T-cell (primary cell): ENCODE data around the gene DGKD. TPM values are rescaled to one million over a fixed set of nuclear protein-coding genes. Genes with fewer than 3 reads are reported as not detected.

Experiments
- ATAC-seq, 4 experiments: fragments of 200-7000 bp in 3 of 4; fragments of 150-1000 bp in 1 of 4; cut with Tn5 transposase; replicated peaks in 1 of 4; 1 replicate in 3 of 4; 2 replicates in 1 of 4; pipeline ENCODE4 v1.10.0; 2021; ENCODE audit warnings: moderate library complexity in 3 of 4, mild to moderate bottlenecking in 2 of 4, moderate number of reproducible peaks in 1 of 4
- CTCF ChIA-PET, 2 donors: fragments of 300-600 bp; sonication (Branson Sonifier 250); formaldehyde crosslinking; loops; one replicate each; lab custom pipeline; 2022; ENCODE audit warnings: antibody characterized with exemption in 2 of 2; lab: Charles Lee
- POLR2A ChIA-PET, 2 donors: fragments of 300-600 bp; sonication (Branson Sonifier 250); formaldehyde crosslinking; loops; one replicate each; lab custom pipeline; 2022; ENCODE audit warnings: antibody characterized with exemption in 2 of 2; lab: Charles Lee
- DNase-seq, 35 experiments: peaks; one replicate each; pipeline versions ENCODE4 v3.0.0 to v3.0.0-alpha.2; 2013 to 2023
- H3K27ac ChIP-seq: one replicate; pipeline ENCODE4 v1.5.1; 2013; ENCODE audit warnings: low read length
- H3K27me3 ChIP-seq, 2 experiments: replicated peaks in 1 of 2; 1 replicate in 1 of 2; 2 replicates in 1 of 2; pipeline versions ENCODE4 v1.6.1 to v1.7.0; 2013; ENCODE audit warnings: low read length in 1 of 2, mixed read lengths in 1 of 2; ENCODE audit not compliant: control insufficient read depth in 2 of 2, insufficient read depth in 2 of 2; ENCODE audit errors: extremely low read depth in 1 of 2
- H3K36me3 ChIP-seq, 2 donors: 1 replicate in 1 of 2; 2 replicates in 1 of 2; pipeline versions ENCODE4 v1.6.1 to v1.7.0; 2013; ENCODE audit warnings: low read length in 1 of 2; ENCODE audit not compliant: control insufficient read depth in 2 of 2, insufficient read depth in 1 of 2; ENCODE audit errors: extremely low read depth in 1 of 2
- H3K4me1 ChIP-seq, 2 experiments: 1 replicate in 1 of 2; 2 replicates in 1 of 2; pipeline versions ENCODE4 v1.6.1 to v1.7.0; 2013; ENCODE audit warnings: low read length in 2 of 2, mixed read lengths in 1 of 2; ENCODE audit not compliant: insufficient read depth in 2 of 2, control insufficient read depth in 1 of 2; ENCODE audit errors: extremely low read depth in 1 of 2
- H3K4me3 ChIP-seq, 2 donors: 1 replicate in 1 of 2; 2 replicates in 1 of 2; pipeline versions ENCODE4 v1.5.1 to v1.7.0; 2013; ENCODE audit warnings: mild to moderate bottlenecking in 2 of 2, low read length in 1 of 2, moderate library complexity in 1 of 2; ENCODE audit not compliant: control insufficient read depth in 1 of 2; ENCODE audit errors: extremely low read depth in 1 of 2
- H3K9me3 ChIP-seq: 2 replicates; pipeline ENCODE4 v1.7.0; 2013
- H3K27ac Mint-ChIP-seq, 2 donors: one replicate each; pipeline ENCODE4 v1.8.0; 2020 to 2021; ENCODE audit warnings: mild to moderate bottlenecking in 2 of 2, mixed read lengths in 2 of 2
- H3K27me3 Mint-ChIP-seq, 2 donors: one replicate each; pipeline ENCODE4 v1.8.0; 2021 to 2022; ENCODE audit warnings: mixed read lengths in 2 of 2
- H3K36me3 Mint-ChIP-seq: one replicate; pipeline ENCODE4 v1.8.0; 2021; ENCODE audit warnings: mixed read lengths
- H3K4me1 Mint-ChIP-seq, 3 donors: one replicate each; pipeline ENCODE4 v1.8.0; 2020 to 2022; ENCODE audit warnings: mixed read lengths in 3 of 3, mild to moderate bottlenecking in 1 of 3
- H3K4me3 Mint-ChIP-seq, 3 donors: one replicate each; pipeline ENCODE4 v1.8.0; 2020 to 2022; ENCODE audit warnings: mild to moderate bottlenecking in 3 of 3, mixed read lengths in 3 of 3, moderate library complexity in 3 of 3
- H3K9me3 Mint-ChIP-seq, 3 donors: one replicate each; pipeline ENCODE4 v1.8.0; 2020 to 2022; ENCODE audit warnings: mixed read lengths in 3 of 3
- WGBS: methylation state at CpG from one replicate; pipeline ENCODE4 v1.1.5; 2013; ENCODE audit warnings: missing lambda C conversion rate; ENCODE audit not compliant: insufficient coverage; 5-methylcytosine and 5-hydroxymethylcytosine counted together
- total RNA-seq, 35 experiments: library from RNA in 6 of 35; stranded (reverse) in 6 of 35; fragments of 120-200 nt in 1 of 35; gene quantifications; one replicate each; pipeline versions ENCODE4 v1.2.1 to v1.2.4 and lab custom pipeline; 2013 to 2026

Gene DGKD
- total RNA-seq, 5 donors from 2014 or later (not counting 1 experiment from before 2014, with no cell fraction given) = 143 to 254 (median 163) TPM

DNA sequence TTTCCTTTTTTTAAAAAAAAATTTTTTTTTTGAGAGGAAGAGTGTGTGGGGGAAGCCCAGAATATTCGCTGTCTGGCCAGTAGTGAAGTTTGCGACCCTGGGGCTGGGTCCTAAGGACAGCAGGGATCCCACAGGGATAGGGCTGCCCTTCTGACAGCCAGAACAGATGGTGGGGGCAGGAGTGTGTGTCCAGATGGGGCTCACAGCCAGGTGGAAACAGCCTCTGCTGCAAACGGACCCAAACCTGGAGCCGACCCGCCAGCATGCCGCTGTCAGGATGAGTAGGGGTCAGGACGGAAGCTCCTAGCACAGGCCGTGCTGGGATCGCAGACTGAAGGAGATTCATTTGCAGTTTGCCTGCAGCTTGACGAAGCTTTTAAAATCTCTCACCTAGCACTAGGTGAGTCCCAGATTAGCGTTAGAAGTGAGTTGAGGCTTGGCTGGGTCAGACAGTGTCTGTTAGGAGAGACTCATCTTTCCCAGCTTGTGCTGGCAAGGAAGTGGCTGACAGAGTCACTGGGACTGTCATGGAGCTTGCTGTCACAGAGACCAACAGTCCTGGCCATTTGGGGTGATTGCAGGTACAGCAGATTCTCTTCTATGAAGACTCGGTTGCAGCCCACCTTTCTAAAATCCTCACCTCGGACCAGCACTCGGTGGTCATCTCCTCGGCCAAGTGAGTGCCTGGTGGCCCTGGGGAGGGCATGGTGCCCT lies 93.4 kb downstream of the DGKD start:
- peaks cover 0 to 13% of the 10 kb centered on the region in 2 experiments for H3K4me1 ChIP-seq
- WGBS = 99% methylated on average over 13 of the region's 15 CpGs
- no peaks in the 10 kb centered on the region for H3K27me3 ChIP-seq
- H3K36me3 ChIP-seq = peaks cover 21 to 91% of the 10 kb centered on the region in 2 donors
- H3K4me3 ChIP-seq = no peak overlapping the region
- POLR2A ChIA-PET = no interaction called here
- CTCF ChIA-PET = interaction anchor here (0.6 to 8.2 kb wide), 2 partner anchors 18 to 43 kb away, joined by 3 to 158 read pairs; no protein-coding TSS in a partner anchor
- Mint-ChIP-seq H3K4me1 (peaks cover 13 to 30% (median 15%) of the 10 kb centered on the region in 3 donors), H3K27me3 (no peaks in the 10 kb centered on the region), H3K9me3 (no peaks in the 10 kb centered on the region), H3K36me3 (peaks cover 48% of the 10 kb centered on the region), H3K27ac (no peak overlapping the region), H3K4me3 (no peak overlapping the region)
- H3K27ac ChIP-seq = no peak overlapping the region
- no peaks in the 10 kb centered on the region for H3K9me3 ChIP-seq
- ATAC-seq (no peak), DNase-seq (no peak)

DNA sequence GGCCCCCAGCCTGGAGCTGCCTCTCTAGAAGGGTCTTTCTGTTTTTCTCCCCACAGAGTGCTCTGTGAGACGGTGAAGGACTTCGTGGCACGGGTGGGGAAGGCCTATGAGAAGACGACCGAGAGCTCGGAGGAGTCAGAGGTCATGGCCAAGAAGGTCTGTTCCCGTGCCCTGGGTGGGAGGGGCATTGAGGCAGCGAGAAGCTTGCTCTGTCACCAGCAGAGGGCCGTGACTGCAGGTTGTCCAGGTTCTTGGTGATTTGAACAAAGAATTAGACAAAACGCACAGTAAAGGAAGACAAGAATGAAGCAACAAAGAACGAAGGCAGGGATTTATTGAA lies 93.9 kb downstream of the DGKD start:
- Histone ChIP-seq H3K27ac (no peak overlapping the region), H3K4me3 (no peak overlapping the region), H3K36me3 (peaks cover 26 to 93% of the 10 kb centered on the region in 2 donors), H3K9me3 (no peaks in the 10 kb centered on the region), H3K4me1 (peaks cover 0 to 9% of the 10 kb centered on the region in 2 experiments), H3K27me3 (no peaks in the 10 kb centered on the region)
- ATAC-seq (no peak), DNase-seq (no peak)
- ChIA-PET CTCF (interaction anchor here (0.6 to 8.2 kb wide), 2 partner anchors 19 to 44 kb away, joined by 3 to 158 read pairs; no protein-coding TSS in a partner anchor), POLR2A (no interaction called here)
- Mint-ChIP-seq H3K9me3 (no peaks in the 10 kb centered on the region), H3K27me3 (no peaks in the 10 kb centered on the region), H3K4me1 (peaks cover 9 to 26% (median 10%) of the 10 kb centered on the region in 3 donors), H3K27ac (no peak overlapping the region), H3K36me3 (peaks cover 48% of the 10 kb centered on the region), H3K4me3 (no peak overlapping the region)
- WGBS = 90% methylated on average over 9 of the region's 11 CpGs

DNA sequence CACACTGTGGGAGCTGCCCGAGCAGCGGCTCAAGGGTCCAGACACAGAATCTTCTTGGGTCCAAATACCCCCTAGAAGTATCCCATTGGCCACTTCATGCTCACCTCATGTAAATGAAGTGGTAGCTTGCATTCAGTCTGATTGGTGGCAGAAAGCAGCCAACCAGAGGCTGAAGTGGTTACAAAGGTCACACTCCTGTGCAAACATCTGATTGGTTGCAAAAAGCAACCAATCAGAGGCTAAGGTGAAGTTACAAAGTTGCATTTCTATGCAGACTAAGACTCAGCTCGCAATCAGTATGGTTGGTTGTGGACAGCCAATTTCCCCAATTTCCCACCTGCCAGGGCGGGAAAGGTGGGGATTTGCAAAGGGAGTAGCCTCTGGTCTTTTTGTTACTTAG lies 94.3 kb downstream of the DGKD start:
- ATAC-seq (no peak), DNase-seq (no peak)
- ChIA-PET CTCF (interaction anchor here (0.6 to 8.2 kb wide), 3 partner anchors 19 to 47 kb away, joined by 3 to 158 read pairs (median 3); no protein-coding TSS in a partner anchor), POLR2A (no interaction called here)
- H3K4me1 ChIP-seq = peaks cover 0 to 5% of the 10 kb centered on the region in 2 experiments
- Mint-ChIP-seq H3K27me3 (no peaks in the 10 kb centered on the region), H3K27ac (no peak overlapping the region), H3K9me3 (no peaks in the 10 kb centered on the region), H3K4me3 (no peak overlapping the region), H3K36me3 (peaks cover 48% of the 10 kb centered on the region), H3K4me1 (peaks cover 5 to 22% (median 7%) of the 10 kb centered on the region in 3 donors)
- no peak overlapping the region for H3K27ac ChIP-seq
- WGBS = no CpG with 5 or more reads among the region's 4 CpGs
- peaks cover 30 to 95% of the 10 kb centered on the region in 2 donors for H3K36me3 ChIP-seq
- no peaks in the 10 kb centered on the region for H3K9me3 ChIP-seq
- no peak overlapping the region for H3K4me3 ChIP-seq
- H3K27me3 ChIP-seq = no peaks in the 10 kb centered on the region

DNA sequence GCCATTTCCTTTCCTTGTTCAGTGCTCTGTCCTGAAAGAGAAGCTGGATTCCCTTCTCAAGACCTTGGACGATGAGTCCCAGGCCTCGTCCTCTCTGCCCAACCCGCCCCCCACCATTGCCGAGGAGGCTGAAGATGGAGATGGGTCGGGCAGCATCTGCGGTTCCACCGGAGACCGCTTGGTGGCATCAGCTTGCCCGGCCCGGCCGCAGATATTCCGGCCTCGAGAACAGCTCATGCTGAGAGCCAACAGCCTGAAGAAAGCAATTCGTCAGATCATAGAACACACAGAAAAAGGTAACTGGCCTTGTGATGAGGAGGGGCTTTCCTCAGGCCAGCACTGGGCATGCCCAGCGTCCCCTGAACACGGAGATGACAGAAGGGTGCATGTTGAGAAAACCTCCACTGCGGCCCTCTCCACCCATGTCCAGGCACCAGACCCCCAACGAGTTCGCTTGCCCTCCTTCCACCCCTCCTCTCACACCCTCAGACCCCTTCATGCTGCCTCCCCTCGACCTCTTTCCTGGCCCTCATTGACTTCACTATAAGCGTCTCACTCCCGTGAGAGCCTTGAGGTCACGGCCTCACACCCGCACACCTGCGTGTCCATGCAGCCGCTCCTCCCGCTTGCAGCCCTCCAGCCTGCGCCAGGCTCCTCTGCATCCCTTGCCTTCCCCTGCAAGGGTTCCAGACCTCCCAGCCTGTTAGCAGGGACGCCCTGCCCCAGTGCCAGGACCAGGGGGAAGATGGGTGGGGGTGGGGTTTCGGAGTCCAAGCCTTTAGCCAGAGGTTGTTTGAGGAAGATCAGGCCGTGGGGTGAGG lies 95.0 kb downstream of the DGKD start:
- Histone ChIP-seq H3K4me1 (no peaks in the 10 kb centered on the region), H3K27me3 (no peaks in the 10 kb centered on the region), H3K27ac (no peak overlapping the region), H3K9me3 (no peaks in the 10 kb centered on the region), H3K36me3 (peaks cover 28 to 95% of the 10 kb centered on the region in 2 donors), H3K4me3 (no peak overlapping the region)
- DNase-seq (no peak), ATAC-seq (no peak)
- Mint-ChIP-seq H3K4me3 (no peak overlapping the region), H3K27ac (peak overlapping the region in 1 of 2 donors; percentile 52), H3K4me1 (peaks cover 1 to 15% (median 2%) of the 10 kb centered on the region in 3 donors), H3K36me3 (peaks cover 49% of the 10 kb centered on the region), H3K27me3 (no peaks in the 10 kb centered on the region), H3K9me3 (no peaks in the 10 kb centered on the region)
- POLR2A ChIA-PET = no interaction called here
- CTCF ChIA-PET = interaction anchor here (0.8 to 8.2 kb wide), 2 partner anchors 45 to 47 kb away, joined by 3 to 158 read pairs; no protein-coding TSS in a partner anchor
- WGBS = 94% methylated on average over 28 of the region's 31 CpGs

DNA sequence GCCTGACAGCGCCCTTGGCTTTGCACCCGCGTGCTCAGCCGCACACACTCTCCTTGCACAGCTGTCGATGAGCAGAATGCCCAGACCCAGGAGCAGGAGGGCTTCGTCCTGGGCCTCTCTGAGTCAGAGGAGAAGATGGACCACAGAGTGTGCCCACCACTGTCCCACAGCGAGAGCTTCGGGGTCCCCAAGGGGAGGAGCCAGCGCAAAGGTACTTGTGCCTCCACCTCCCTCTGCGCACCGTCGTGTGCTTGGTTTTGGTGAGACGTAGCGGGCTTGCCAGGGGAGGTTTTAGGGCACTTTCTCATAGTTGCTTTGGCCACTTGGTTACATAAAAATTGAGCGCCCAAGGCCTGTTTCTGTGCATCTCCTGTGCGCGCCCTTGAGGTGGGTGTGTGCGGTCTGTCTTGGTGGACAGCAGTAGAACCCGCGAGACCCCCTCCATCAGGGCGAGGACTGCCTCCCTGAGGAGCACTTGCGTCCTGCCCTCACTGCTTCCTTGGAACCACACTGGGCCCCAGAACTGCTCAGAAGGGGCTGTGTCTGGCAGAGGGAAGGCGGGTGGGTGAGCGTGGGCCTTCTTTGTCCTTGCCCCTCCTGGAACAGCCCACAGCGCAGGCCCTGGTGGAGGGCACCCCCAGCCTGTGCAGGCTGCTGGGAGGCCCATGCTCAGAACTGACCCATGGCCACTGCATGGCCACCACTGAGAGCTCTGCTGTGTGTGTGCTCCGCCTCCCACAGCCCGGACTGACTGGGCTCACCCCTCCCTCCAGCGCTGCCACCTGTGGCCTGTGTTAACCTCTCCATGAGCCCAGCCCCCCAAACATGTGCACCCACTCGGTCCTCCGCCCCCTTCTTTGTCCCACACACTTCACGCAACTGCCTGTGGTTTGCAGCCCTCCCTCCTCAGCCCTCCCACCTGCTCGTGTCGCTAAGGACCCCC lies 95.9 kb downstream of the DGKD start:
- ChIA-PET POLR2A (no interaction called here), CTCF (no interaction called here)
- WGBS = 87% methylated on average over 27 of the region's 33 CpGs
- H3K9me3 Mint-ChIP-seq = no peaks in the 10 kb centered on the region
- Histone ChIP-seq H3K4me3 (no peak overlapping the region), H3K27ac (no peak overlapping the region), H3K9me3 (no peaks in the 10 kb centered on the region), H3K4me1 (no peaks in the 10 kb centered on the region), H3K27me3 (no peaks in the 10 kb centered on the region), H3K36me3 (peaks cover 28 to 95% of the 10 kb centered on the region in 2 donors)
- peak in 1 of 35 experiments; percentile 16 for DNase-seq
- no peaks in the 10 kb centered on the region for H3K27me3 Mint-ChIP-seq
- peaks cover 51% of the 10 kb centered on the region for H3K36me3 Mint-ChIP-seq
- ATAC-seq = no peak
- no peak overlapping the region for H3K27ac Mint-ChIP-seq
- peaks cover 0 to 6% (median 0%) of the 10 kb centered on the region in 3 donors for H3K4me1 Mint-ChIP-seq
- H3K4me3 Mint-ChIP-seq = no peak overlapping the region
